ENCODE measurements around the gene GTF3A.

DNA sequence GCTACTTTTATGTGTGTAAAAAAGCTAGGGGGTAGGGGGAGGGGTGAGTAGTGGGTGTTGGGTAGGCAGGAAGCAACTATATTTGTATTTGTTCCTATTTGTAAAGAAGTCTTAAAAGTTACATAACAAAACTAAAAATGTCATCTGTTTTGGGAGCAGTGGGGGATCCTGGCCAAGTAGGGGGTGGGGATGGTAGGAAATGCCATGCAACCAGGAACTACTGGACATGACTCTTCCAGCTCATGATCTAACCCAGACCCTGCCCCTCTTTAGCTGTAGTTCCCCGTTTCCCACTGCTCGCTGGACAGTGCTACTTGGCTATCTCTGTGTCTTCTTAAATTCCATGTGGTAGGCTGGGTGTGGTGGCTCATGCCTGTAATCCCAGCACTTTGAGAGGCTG, 3.2 kb downstream of the GTF3A start:
- TF ChIP-seq, protein P1, sequence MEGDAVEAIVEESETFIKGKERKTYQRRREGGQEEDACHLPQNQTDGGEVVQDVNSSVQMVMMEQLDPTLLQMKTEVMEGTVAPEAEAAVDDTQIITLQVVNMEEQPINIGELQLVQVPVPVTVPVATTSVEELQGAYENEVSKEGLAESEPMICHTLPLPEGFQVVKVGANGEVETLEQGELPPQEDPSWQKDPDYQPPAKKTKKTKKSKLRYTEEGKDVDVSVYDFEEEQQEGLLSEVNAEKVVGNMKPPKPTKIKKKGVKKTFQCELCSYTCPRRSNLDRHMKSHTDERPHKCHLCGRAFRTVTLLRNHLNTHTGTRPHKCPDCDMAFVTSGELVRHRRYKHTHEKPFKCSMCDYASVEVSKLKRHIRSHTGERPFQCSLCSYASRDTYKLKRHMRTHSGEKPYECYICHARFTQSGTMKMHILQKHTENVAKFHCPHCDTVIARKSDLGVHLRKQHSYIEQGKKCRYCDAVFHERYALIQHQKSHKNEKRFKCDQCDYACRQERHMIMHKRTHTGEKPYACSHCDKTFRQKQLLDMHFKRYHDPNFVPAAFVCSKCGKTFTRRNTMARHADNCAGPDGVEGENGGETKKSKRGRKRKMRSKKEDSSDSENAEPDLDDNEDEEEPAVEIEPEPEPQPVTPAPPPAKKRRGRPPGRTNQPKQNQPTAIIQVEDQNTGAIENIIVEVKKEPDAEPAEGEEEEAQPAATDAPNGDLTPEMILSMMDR (IDR thresholded peaks at IDR 0.05), result no peak
- TF ChIP-seq EP300 (IDR thresholded peaks at IDR 0.05), result no peak

Measured in tibial nerve (tissue), 4 donors.